Measurements from ENCODE around the gene TAPBP.
"Not testable (repeated sequence)": the region's sequence is repeated elsewhere in the genome, so short reads cannot be mapped to it uniquely, and the experiment has no call there.

The TAPBP gene

GRCh38 chr6:33295621-33296369 is 18.1 kb downstream of the TAPBP start:
- FAIRE-seq: no peak

GRCh38 chr6:33294086-33294823 is 19.6 kb downstream of the TAPBP start:
- no peak for FAIRE-seq

DNA sequence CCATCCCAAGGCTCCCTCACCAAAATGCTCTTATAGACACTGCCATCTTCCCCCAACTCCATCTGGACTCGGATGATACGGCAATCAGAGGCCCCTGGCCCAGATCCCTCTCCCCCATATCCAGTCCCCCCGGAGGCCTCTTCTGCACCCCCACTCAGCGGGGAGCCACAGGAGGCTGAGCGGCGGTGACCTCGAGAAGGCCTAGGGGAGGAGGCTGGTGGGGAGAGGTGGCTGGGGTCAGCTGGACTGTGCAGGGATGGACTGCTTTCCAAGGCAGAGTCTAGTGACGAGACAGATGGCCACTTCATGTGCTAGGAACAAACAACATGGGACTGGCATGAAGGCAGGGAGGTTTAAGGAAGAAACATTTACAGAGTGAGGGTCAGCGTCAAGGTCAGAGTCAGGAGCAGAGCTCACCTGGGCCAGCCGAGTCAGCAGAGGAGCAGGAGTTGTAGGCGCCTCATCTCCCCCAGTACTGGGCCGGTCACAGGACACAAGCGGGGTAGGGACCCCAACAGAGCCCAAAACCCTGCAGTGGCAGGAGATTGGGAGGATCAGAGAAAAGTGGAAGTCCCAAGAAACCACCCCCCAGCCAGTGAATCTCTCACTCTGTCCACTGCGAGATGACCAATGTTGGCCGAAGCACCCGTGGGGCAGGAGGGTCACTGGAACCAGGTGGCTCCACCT is 20.7 kb downstream of the TAPBP start:
- FAIRE-seq: no peak

DNA sequence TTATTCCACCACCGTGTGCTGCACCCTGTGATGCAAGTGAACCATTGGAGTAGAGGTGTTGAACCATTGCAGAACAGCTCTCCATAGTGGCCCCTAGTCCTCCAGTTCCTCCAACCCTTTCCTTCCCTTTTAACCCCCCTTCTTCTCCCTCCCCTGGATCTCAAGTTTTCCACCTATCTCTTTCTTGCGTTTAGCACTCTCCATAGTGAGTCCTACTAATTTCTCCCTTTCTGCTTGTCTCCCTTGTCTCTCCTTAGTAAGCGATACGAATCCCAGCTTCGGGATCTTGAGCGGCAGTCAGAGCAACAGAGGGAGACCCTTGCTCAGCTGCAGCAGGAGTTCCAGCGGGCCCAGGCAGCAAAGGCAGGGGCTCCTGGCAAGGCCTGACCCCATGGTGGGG is 23.4 kb downstream of the TAPBP start:
- FAIRE-seq: no peak

DNA sequence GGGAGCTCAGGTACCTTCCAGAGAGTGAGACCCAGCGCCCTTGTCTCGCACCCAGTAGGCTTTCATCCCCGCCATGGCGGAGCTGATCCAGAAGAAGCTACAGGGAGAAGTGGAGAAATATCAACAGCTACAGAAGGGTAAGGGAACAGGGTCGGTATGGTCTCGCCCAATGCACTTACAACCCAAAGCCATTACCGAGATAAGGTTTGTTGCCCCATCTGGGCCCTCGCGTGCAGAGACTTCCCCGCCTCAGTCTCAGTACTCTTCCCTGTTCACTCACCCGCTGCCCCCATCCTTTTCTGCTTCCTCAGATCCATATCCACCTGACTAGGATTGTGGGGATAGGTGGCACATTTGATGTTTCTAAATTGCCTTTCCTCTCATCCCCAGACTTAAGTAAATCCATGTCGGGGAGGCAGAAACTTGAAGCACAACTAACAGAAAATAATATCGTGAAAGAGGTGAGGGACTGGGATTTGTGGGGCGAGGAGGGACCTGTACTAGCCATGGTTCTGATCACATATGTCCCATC is 24.0 kb downstream of the TAPBP start:
- no peak for FAIRE-seq

DNA sequence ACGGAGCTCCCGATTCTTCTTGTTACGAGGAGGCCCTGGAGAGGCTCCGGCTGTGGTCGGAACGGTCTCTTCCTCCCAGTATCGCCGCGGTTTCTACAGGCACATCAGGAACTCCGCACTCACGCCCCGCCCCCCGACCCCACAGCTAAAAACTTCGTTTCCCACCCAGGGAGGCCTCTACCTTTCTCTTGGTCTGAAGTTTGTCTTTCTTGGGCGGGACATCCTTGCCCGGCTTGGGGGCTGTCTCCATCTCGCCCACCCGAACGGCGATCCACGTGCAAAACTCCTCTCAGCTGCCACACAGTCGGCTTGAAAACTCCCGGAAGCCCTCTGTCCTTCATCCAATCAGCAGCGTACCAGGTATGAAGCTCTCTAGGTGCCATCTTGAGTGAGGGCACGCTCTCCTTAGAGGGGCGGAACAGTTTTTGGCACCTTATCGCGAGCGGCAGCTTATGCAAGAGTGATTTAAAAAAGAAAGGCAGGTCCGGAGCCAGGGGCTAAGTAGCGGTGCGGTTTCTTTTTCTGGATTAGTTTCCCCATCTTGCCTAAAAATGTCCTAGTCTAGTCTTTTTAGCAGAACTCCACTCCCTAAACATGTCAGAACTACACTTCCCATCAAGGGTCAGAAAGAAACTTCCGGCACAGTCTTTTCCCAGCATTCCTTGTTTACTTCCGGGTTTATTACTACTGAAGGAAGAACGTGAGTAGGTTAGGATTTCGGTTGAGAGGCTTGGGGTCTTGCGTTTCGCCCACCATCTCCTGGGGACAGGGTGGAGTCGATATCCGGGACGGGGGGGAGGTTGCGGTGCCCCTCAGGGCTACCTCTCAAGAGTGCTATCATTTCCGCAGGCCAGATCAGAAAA is 24.7 kb downstream of the TAPBP start, which contains the start of the genes PFDN6 and WDR46:
PFDN6 (plus strand) TSS at position 681 of the 863 bp plus-strand sequence. CDS start 256 bp downstream, outside the sequence.
WDR46 (minus strand) TSS at position 319 of the 863 bp plus-strand sequence; CDS start at position 250, 69 bp downstream.
- FAIRE-seq: no peak

- FAIRE-seq: no peak
Observed at GRCh38 chr6:33288141-33288920, 25.5 kb downstream of the TAPBP start.

- FAIRE-seq: no peak
Observed at GRCh38 chr6:33286946-33287914, 26.6 kb downstream of the TAPBP start.

DNA sequence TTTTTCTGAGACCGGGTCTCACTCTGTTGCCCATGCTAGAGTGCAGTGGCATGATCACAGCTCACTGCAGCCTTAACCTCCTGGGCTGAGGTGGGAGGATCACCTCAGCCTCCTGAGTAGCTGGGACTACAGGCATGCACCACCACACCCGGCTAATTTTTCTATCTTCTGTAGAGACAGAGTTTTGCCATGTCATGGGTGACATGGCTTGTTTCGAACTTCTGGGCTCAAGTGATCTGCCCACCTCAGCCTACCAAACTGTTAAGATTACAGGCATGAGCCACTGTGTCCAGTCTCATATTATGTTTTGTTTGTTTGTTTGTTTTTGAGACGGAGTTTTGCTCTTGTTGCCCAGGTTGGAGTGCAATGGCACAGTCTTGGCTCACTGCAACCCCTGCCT is 28.7 kb downstream of the TAPBP start:
- not testable (repeated sequence) for FAIRE-seq

- FAIRE-seq: no peak
Observed at GRCh38 chr6:33280539-33280938, 33.3 kb downstream of the TAPBP start.

- FAIRE-seq: no peak
Observed at GRCh38 chr6:33279971-33280511, 33.8 kb downstream of the TAPBP start.

DNA sequence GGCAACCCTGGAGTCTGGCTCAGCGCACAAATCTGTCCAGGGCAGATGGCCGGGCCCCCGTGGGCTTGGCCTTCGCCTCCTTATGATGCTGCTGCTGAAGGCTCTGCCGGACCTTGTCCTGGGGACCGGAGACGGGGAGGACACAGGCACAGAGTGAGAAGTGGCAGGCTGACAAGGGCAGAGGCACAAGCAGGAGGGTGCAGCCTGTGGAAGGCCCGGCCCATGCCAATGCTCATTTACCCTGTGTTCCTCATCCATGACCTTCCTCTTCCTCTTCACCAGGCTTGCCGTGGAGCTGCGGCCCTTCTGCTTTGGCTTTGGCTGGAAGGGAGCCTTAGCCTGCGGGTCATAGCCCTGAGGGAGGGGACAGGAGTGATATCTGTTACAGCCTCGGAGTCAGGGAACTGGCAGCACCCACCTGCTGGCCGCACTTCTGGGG is 34.6 kb downstream of the TAPBP start:
- no peak for FAIRE-seq

GRCh38 chr6:33278810-33279209 is 35.1 kb downstream of the TAPBP start:
- no peak for FAIRE-seq

DNA sequence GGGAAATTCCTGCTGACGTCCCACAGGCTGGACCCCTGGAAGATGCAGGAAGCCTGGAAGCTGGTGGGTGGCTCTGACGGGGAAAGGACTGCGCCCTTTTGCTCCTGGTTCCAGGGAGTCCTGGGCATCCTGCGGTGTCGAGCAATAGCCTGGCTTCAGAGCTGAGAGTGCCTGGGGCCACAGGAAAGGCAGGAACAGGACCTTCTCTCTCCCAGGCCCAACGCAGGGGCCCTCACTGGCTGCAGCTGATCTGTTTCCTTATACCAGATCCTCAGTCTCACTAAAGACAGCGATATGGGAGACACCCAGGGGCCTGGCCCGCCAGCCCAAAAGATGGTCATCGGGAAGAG is 35.5 kb downstream of the TAPBP start:
- no peak for FAIRE-seq

DNA sequence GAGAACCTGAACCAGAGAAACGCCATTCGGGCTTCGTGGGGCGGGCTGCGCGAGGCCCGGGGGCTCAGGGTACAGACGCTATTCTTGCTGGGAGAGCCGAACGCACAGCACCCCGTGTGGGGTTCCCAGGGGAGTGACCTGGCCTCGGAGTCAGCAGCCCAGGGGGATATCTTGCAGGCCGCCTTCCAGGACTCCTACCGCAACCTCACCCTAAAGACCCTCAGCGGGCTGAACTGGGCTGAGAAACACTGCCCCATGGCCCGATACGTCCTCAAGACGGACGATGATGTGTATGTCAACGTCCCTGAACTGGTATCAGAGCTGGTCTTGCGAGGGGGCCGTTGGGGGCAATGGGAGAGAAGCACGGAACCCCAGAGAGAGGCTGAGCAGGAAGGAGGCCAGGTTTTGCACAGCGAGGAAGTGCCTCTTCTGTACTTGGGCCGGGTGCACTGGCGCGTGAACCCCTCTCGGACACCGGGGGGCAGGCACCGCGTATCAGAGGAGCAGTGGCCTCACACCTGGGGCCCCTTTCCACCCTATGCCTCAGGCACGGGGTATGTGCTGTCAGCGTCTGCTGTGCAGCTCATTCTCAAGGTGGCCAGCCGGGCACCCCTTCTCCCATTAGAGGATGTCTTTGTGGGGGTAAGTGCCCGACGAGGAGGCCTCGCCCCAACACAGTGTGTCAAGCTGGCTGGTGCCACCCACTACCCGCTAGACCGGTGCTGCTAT is 36.1 kb downstream of the TAPBP start:
- no peak for FAIRE-seq

- FAIRE-seq: no peak
Observed at GRCh38 chr6:33276864-33277662, 36.8 kb downstream of the TAPBP start, which contains the start of gene B3GALT4. Gene B3GALT4 (plus strand): TSS chr6:33277123. CDS start chr6:33277420, 297 bp downstream.

DNA sequence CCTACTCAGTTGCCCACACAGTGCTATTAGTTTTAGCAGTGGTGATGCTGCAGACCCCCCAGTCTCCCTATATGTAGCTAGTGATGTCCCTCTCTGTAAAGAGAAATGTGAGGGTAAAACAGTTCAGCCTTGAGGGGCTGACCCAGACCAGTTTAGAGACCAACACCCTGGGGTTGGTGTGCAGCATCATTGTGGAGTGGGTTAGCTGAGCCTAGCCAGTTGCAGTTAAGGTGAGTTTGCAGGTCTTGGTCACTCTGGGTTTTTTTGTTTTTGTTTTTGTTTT is 37.4 kb downstream of the TAPBP start:
- FAIRE-seq: no peak

Data from colon (tissue), 2 donors.